ENCODE data around the gene TPT1. TPM values are rescaled to one million over a fixed set of nuclear protein-coding genes. Genes with fewer than 3 reads are reported as not detected.

Gene TPT1
- total and polyA plus RNA-seq, 9 of the 15 experiments (the other 6 are each of a cell fraction or from before 2014, with no cell fraction given), result 602 to 2,508 (median 1,784) TPM

DNA sequence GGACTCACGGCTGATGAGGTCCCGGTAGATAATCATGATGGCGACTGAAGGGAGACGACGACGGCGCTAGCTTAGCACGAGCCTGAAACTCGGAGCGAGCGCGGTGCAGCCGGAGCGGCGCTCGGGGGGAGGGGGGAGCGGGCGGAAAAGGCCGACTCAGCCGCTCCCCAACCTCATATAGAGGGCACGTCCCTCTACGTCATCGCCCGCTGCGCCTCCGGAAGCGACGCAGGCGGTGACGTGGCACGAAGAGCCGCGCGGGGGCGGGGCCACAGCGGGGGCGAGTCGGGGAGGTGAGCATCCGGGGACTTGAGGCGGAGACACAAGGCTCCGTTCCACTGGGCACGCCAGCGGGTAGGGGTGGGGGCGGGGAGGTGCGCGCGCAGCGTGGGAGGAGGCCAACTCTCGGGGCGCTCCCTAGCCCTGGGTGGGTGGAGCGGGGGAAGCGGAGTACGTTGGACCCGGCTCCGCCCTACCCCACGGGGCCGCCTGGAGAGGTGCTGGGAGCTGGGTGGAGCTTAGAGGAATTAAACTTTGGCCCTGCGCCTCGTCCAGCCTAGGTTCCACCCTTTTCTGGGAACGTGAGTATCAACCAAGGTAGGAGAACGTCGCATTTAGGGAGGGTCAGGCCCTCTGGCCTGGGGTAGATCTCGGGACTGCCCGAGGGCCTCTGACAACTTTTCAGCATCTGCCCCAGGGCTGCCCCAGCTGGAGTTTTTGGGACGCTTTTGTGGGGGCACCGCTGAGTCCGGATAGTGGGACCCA, at the start of gene TPT1 (continued):
- TF ChIP-seq ARID4B (CRISPR knock-in tag; IDR thresholded peaks at IDR 0.05) (peak; percentile 2; the same call in 1 of the 2 replicates), ZNF561 (CRISPR knock-in tag; conservative IDR thresholded peaks at IDR 0.05) (no peak), STAT5A (IDR thresholded peaks at IDR 0.05; ENCODE audit: borderline replicate concordance, low read length) (0 out of 2 replicates have a peak, but pooled peaks have one; percentile 17), HDAC2 (IDR thresholded peaks at IDR 0.05) (no peak), NBN (IDR thresholded peaks at IDR 0.05; ENCODE audit: low read depth) (peak; percentile 44), EWSR1 (IDR thresholded peaks at IDR 0.05; ENCODE audit: borderline replicate concordance, low read depth, partially characterized antibody) (no peak), MAZ (CRISPR knock-in tag; conservative IDR thresholded peaks at IDR 0.05 in 1 of 2, IDR thresholded peaks at IDR 0.05 in 1 of 2) (peak; percentile 71 to 93; a peak in 3 of 4 replicates), MNT (conservative IDR thresholded peaks at IDR 0.05) (peak in 1 of 2 experiments; percentile 58; a peak in 2 of 4 replicates), NFIC (IDR thresholded peaks at IDR 0.05) (peak; percentile 62), ASH1L (IDR thresholded peaks at IDR 0.05; ENCODE audit: borderline replicate concordance, low read depth, partially characterized antibody) (no peak), ZNF3 (CRISPR knock-in tag; IDR thresholded peaks at IDR 0.05) (no peak), EP400 (IDR thresholded peaks at IDR 0.05) (peak; percentile 81; the same call in 1 of the 2 replicates), ZNF239 (CRISPR knock-in tag; IDR thresholded peaks at IDR 0.05) (no peak)
- TF ChIP-seq, protein P1, sequence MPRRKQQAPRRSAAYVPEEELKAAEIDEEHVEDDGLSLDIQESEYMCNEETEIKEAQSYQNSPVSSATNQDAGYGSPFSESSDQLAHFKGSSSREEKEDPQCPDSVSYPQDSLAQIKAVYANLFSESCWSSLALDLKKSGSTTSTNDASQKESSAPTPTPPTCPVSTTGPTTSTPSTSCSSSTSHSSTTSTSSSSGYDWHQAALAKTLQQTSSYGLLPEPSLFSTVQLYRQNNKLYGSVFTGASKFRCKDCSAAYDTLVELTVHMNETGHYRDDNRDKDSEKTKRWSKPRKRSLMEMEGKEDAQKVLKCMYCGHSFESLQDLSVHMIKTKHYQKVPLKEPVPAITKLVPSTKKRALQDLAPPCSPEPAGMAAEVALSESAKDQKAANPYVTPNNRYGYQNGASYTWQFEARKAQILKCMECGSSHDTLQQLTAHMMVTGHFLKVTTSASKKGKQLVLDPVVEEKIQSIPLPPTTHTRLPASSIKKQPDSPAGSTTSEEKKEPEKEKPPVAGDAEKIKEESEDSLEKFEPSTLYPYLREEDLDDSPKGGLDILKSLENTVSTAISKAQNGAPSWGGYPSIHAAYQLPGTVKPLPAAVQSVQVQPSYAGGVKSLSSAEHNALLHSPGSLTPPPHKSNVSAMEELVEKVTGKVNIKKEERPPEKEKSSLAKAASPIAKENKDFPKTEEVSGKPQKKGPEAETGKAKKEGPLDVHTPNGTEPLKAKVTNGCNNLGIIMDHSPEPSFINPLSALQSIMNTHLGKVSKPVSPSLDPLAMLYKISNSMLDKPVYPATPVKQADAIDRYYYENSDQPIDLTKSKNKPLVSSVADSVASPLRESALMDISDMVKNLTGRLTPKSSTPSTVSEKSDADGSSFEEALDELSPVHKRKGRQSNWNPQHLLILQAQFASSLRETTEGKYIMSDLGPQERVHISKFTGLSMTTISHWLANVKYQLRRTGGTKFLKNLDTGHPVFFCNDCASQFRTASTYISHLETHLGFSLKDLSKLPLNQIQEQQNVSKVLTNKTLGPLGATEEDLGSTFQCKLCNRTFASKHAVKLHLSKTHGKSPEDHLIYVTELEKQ (CRISPR knock-in tag; IDR thresholded peaks at IDR 0.05), result no peak
- TF ChIP-seq, protein P2, sequence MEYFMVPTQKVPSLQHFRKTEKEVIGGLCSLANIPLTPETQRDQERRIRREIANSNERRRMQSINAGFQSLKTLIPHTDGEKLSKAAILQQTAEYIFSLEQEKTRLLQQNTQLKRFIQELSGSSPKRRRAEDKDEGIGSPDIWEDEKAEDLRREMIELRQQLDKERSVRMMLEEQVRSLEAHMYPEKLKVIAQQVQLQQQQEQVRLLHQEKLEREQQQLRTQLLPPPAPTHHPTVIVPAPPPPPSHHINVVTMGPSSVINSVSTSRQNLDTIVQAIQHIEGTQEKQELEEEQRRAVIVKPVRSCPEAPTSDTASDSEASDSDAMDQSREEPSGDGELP (CRISPR knock-in tag; IDR thresholded peaks at IDR 0.05; ENCODE audit: borderline replicate concordance), result peak; percentile 51
